H1 (cell line): Measurements from ENCODE around the gene ABCC6. TPM values are rescaled to one million over a fixed set of nuclear protein-coding genes. Genes with fewer than 3 reads are reported as not detected.
"Not testable (repeated sequence)": the region's sequence is repeated elsewhere in the genome, so short reads cannot be mapped to it uniquely, and the experiment has no call there.

Source experiments
- CTCF ChIA-PET: fragments of 300-600 bp; sonication (Branson Sonifier 250); formaldehyde crosslinking; loops from one replicate; lab custom pipeline; 2021; ENCODE audit not compliant: partially characterized antibody; lab: Charles Lee
- POLR2A ChIA-PET: fragments of 300-600 bp; sonication (Branson Sonifier 250); formaldehyde crosslinking; loops from one replicate; lab custom pipeline; 2021; ENCODE audit warnings: inconsistent platforms; ENCODE audit not compliant: partially characterized antibody; lab: Charles Lee
- DNase-seq, 2 experiments: peaks; one replicate each; pipeline versions ENCODE4 v3.0.0 to v3.0.0-alpha.2; 2010 to 2022; ENCODE audit warnings: low spot score in 2 of 2, low read depth in 1 of 2, mixed read lengths in 1 of 2
- FAIRE-seq: peaks from 2 replicates; lab custom pipeline; 2011; peaks lifted over from hg19 to GRCh38; lab: Jason Lieb, UNC
- H2AFZ ChIP-seq: 2 replicates; pipeline ENCODE4 v1.8.1; 2012; ENCODE audit warnings: low read length, inconsistent platforms
- H2AK5ac ChIP-seq: 2 replicates; pipeline ENCODE4 v1.6.1; 2013; ENCODE audit warnings: low read depth, low read length
- H2BK120ac ChIP-seq: replicated peaks from 2 replicates; pipeline ENCODE3; 2013; ENCODE audit warnings: low read depth, low read length, inconsistent platforms
- H2BK12ac ChIP-seq: 2 replicates; pipeline ENCODE4 v1.6.1; 2013; ENCODE audit warnings: low read depth, low read length
- H2BK15ac ChIP-seq: 2 replicates; pipeline ENCODE4 v1.6.1; 2013; ENCODE audit warnings: low read length
- H2BK20ac ChIP-seq: 2 replicates; pipeline ENCODE4 v1.6.1; 2013; ENCODE audit warnings: low read length
- H2BK5ac ChIP-seq: 2 replicates; pipeline ENCODE4 v1.6.1; 2013; ENCODE audit warnings: low read depth, low read length
- H3K14ac ChIP-seq: 2 replicates; pipeline ENCODE4 v1.6.1; 2013; ENCODE audit warnings: inconsistent platforms; ENCODE audit not compliant: insufficient read length
- H3K18ac ChIP-seq: 2 replicates; pipeline ENCODE4 v1.6.1; 2013; ENCODE audit warnings: low read length; ENCODE audit errors: extremely low read depth
- H3K23ac ChIP-seq: 2 replicates; pipeline ENCODE4 v1.6.1; 2013; ENCODE audit warnings: inconsistent platforms; ENCODE audit not compliant: insufficient read length
- H3K23me2 ChIP-seq: 2 replicates; pipeline ENCODE4 v1.6.1; 2013; ENCODE audit warnings: low read depth, low read length
- H3K27ac ChIP-seq: 2 replicates; pipeline ENCODE4 v1.6.1; 2011; ENCODE audit warnings: low read depth, low read length, inconsistent platforms
- H3K27me3 ChIP-seq, 4 experiments: replicated peaks in 1 of 4; 1 replicate in 1 of 4; 2 replicates in 3 of 4; pipeline versions ENCODE4 v1.6.1 to v1.8.1; 2011 to 2013; ENCODE audit warnings: low read length in 3 of 4, mild to moderate bottlenecking in 3 of 4, inconsistent platforms in 2 of 4, mixed read lengths in 2 of 4, moderate library complexity in 1 of 4; ENCODE audit not compliant: control insufficient read depth in 3 of 4, insufficient read depth in 3 of 4; ENCODE audit errors: extremely low read depth in 1 of 4
- H3K36me3 ChIP-seq, 4 experiments: 2 replicates each; pipeline versions ENCODE4 v1.6.1 to v1.8.1; 2011 to 2013; ENCODE audit warnings: mild to moderate bottlenecking in 4 of 4, low read length in 3 of 4, moderate library complexity in 2 of 4, control low read depth in 1 of 4, inconsistent platforms in 1 of 4; ENCODE audit not compliant: insufficient read depth in 4 of 4, control insufficient read depth in 2 of 4
- H3K4ac ChIP-seq: replicated peaks from 2 replicates; pipeline ENCODE3; 2013; ENCODE audit warnings: low read length, low read depth, mixed read lengths, inconsistent platforms; ENCODE audit not compliant: insufficient read length
- H3K4me1 ChIP-seq, 4 experiments: replicated peaks in 1 of 4; 1 replicate in 1 of 4; 2 replicates in 3 of 4; pipeline versions ENCODE4 v1.6.1 to v1.8.1; 2011 to 2013; ENCODE audit warnings: low read length in 3 of 4, inconsistent platforms in 2 of 4, mixed read lengths in 1 of 4; ENCODE audit not compliant: insufficient read depth in 4 of 4, control insufficient read depth in 3 of 4
- H3K4me2 ChIP-seq, 2 experiments: 2 replicates each; pipeline versions ENCODE4 v1.6.1 to v1.8.1; 2011 to 2013; ENCODE audit warnings: low read depth in 2 of 2, low read length in 2 of 2, control low read depth in 1 of 2, inconsistent platforms in 1 of 2, mild to moderate bottlenecking in 1 of 2; ENCODE audit not compliant: insufficient read depth in 1 of 2
- H3K4me3 ChIP-seq, 4 experiments: fragments of 200-600, 300-600 bp in 1 of 4; sonication (generic), shearing (Covaris generic), sonication (Bioruptor Twin) in 1 of 4; 2 replicates each; pipeline versions ENCODE4 v1.5.1 to v1.8.1; 2011 to 2016; ENCODE audit warnings: low read length in 4 of 4, low read depth in 3 of 4, control low read depth in 2 of 4, inconsistent platforms in 2 of 4, mild to moderate bottlenecking in 2 of 4, mixed read lengths in 1 of 4, moderate library complexity in 1 of 4; ENCODE audit not compliant: insufficient read depth in 2 of 4; ENCODE audit errors: extremely low read depth in 1 of 4
- H3K56ac ChIP-seq: replicated peaks from 2 replicates; pipeline ENCODE3; 2013; ENCODE audit warnings: low read depth, mild to moderate bottlenecking, mixed read lengths, low read length, inconsistent platforms; ENCODE audit not compliant: insufficient read length
- H3K79me1 ChIP-seq: 2 replicates; pipeline ENCODE4 v1.6.1; 2013; ENCODE audit warnings: low read depth, low read length, control low read depth
- H3K79me2 ChIP-seq, 2 experiments: 2 replicates each; pipeline versions ENCODE4 v1.6.1 to v1.8.1; 2012 to 2013; ENCODE audit warnings: low read length in 2 of 2, mild to moderate bottlenecking in 2 of 2, inconsistent platforms in 1 of 2; ENCODE audit not compliant: insufficient read depth in 2 of 2, control insufficient read depth in 1 of 2
- H3K9ac ChIP-seq, 4 experiments: replicated peaks in 1 of 4; 1 replicate in 1 of 4; 2 replicates in 3 of 4; pipeline versions ENCODE4 v1.6.1 to v1.8.1; 2011 to 2013; ENCODE audit warnings: low read depth in 3 of 4, low read length in 3 of 4, control low read depth in 2 of 4, mild to moderate bottlenecking in 2 of 4, moderate library complexity in 2 of 4, inconsistent platforms in 1 of 4; ENCODE audit errors: extremely low read depth in 1 of 4
- H3K9me3 ChIP-seq, 2 experiments: 2 replicates each; pipeline versions ENCODE4 v1.6.1 to v1.8.1; 2012 to 2013; ENCODE audit warnings: mild to moderate bottlenecking in 2 of 2, moderate library complexity in 2 of 2, control low read depth in 1 of 2, inconsistent platforms in 1 of 2, low read depth in 1 of 2, low read length in 1 of 2, mixed read lengths in 1 of 2; ENCODE audit not compliant: insufficient read depth in 2 of 2
- H4K20me1 ChIP-seq, 2 experiments: replicated peaks in 1 of 2; 2 replicates each; pipeline versions ENCODE3 to v1.8.1; 2011 to 2013; ENCODE audit warnings: inconsistent platforms in 2 of 2, low read length in 2 of 2, mild to moderate bottlenecking in 1 of 2; ENCODE audit not compliant: insufficient read depth in 2 of 2, control insufficient read depth in 1 of 2
- H4K5ac ChIP-seq: 2 replicates; pipeline ENCODE4 v1.6.1; 2013; ENCODE audit warnings: low read length, low read depth, mixed read lengths, inconsistent platforms; ENCODE audit not compliant: insufficient read length
- H4K8ac ChIP-seq: 2 replicates; pipeline ENCODE4 v1.8.0; 2013; ENCODE audit warnings: mild to moderate bottlenecking, moderate library complexity, low read length, inconsistent platforms; ENCODE audit not compliant: insufficient read depth; ENCODE audit errors: extremely low read depth
- H4K91ac ChIP-seq: replicated peaks from 2 replicates; pipeline ENCODE3; 2013; ENCODE audit warnings: low read length, mixed read lengths, inconsistent platforms; ENCODE audit not compliant: insufficient read length
- WGBS, 2 experiments: shearing (Covaris generic) in 1 of 2; methylation state at CpG; one replicate each; pipeline versions ENCODE4 v1.1.6 to v1.1.7; 2013 to 2015; ENCODE audit warnings: low lambda C conversion rate in 2 of 2, mixed read lengths in 2 of 2, inconsistent platforms in 1 of 2, low coverage in 1 of 2, missing lambda C conversion rate in 1 of 2; ENCODE audit not compliant: insufficient replicate concordance in 2 of 2, insufficient coverage in 1 of 2, insufficient read length in 1 of 2; ENCODE audit errors: extremely low coverage in 1 of 2, missing lambda C conversion rate in 1 of 2; 5-methylcytosine and 5-hydroxymethylcytosine counted together
- polyA plus RNA-seq, 7 experiments: library from polyadenylated mRNA; depleted of rRNA in 3 of 7; stranded (reverse) in 5 of 7; unstranded in 2 of 7; fragments of >200 nt in 5 of 7; fragments of 200-250 nt in 2 of 7; gene quantifications; 1 replicate in 5 of 7; 2 replicates in 1 of 7; 4 replicates in 1 of 7; pipeline versions ENCODE4 v1.2.1 to v1.2.3, GENCODE V29; 2011 to 2013; ENCODE audit warnings: missing spikeins in 2 of 7, mixed read lengths in 2 of 7
- total RNA-seq: library from RNA; stranded (reverse); fragmentation: NEBNext Ultra II Directional; extraction: Animal tissue kit (Norgen Biotek cat#: 25700); gene quantifications from 2 replicates; pipeline ENCODE4 v1.2.1, GENCODE V29; 2021

Gene ABCC6
- total and polyA plus RNA-seq, 2 of the 8 experiments (the other 6 are each of a cell fraction or from before 2014, with no cell fraction given) = 1.6 to 1.8 TPM

GRCh38 chr16:16208461-16208860 is 14.8 kb downstream of the ABCC6 start:
- 92% methylated on average over 11 of the region's 12 CpGs; no CpG with 5 or more reads in 1 of the 2 experiments for WGBS, 2 experiments
- CTCF ChIA-PET, FAIRE-seq: not testable (repeated sequence)

DNA sequence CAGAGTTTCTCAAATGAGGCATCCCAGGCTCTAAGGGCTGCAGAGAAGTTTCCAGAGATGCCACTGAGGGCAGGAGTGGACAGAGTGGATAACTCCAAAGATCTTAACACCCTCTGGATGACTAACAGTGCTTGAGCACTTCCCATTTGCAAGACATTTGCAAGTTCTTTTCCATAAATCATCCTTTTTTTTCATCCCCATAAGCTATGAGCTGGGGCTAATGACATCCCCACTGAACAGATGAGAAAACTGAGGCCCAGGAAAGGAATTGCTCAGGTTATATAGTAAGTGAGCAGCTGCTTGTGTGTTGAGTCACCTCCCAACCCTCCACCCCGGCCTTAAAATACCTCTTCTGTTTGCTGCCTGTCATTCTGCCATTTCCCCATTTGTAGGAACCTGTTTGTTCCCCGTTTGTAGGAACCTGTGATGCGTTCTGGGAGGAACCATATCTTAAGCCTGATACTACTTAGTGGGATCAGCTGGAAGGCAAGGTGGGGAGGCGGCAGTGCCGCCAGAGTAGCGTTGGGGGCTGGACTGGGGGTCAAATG is 15.4 kb downstream of the ABCC6 start:
- H4K8ac ChIP-seq, H3K4me2 ChIP-seq, H4K91ac ChIP-seq, H2BK20ac ChIP-seq, H3K18ac ChIP-seq, H3K56ac ChIP-seq, DNase-seq, H3K14ac ChIP-seq, H2BK12ac ChIP-seq, H3K79me2 ChIP-seq, H3K9ac ChIP-seq, H2AFZ ChIP-seq, H3K36me3 ChIP-seq, FAIRE-seq, H3K23me2 ChIP-seq, H3K27ac ChIP-seq, H3K27me3 ChIP-seq, H3K9me3 ChIP-seq, H3K4me1 ChIP-seq, H4K20me1 ChIP-seq, H3K79me1 ChIP-seq, H2BK15ac ChIP-seq, H2BK120ac ChIP-seq, H3K4ac ChIP-seq, CTCF ChIA-PET, H3K23ac ChIP-seq, H2AK5ac ChIP-seq, H3K4me3 ChIP-seq, H4K5ac ChIP-seq, H2BK5ac ChIP-seq, POLR2A ChIA-PET: not testable (repeated sequence)
- 97% methylated on average over 5 of the region's 6 CpGs; no CpG with 5 or more reads in 1 of the 2 experiments for WGBS, 2 experiments

More at GRCh38 chr16:16208461-16208860, 14.8 kb downstream of the ABCC6 start:
- not testable (repeated sequence) for H3K14ac ChIP-seq, H4K5ac ChIP-seq, H2BK120ac ChIP-seq, H3K27me3 ChIP-seq, H3K4ac ChIP-seq, H4K91ac ChIP-seq, H2AK5ac ChIP-seq, H3K18ac ChIP-seq, H3K4me1 ChIP-seq, H3K79me2 ChIP-seq, H3K56ac ChIP-seq, H4K8ac ChIP-seq, H3K27ac ChIP-seq, H2BK5ac ChIP-seq, DNase-seq, H2BK12ac ChIP-seq, H3K4me2 ChIP-seq, H2BK15ac ChIP-seq, H2BK20ac ChIP-seq, H4K20me1 ChIP-seq, H3K4me3 ChIP-seq, H3K9ac ChIP-seq, H3K9me3 ChIP-seq, H3K23ac ChIP-seq, H3K23me2 ChIP-seq, H3K36me3 ChIP-seq, H3K79me1 ChIP-seq, H2AFZ ChIP-seq
- POLR2A ChIA-PET = interaction anchor here (0.6 kb wide), 1 partner anchor 14 kb away, joined by 3 read pairs; no protein-coding TSS in a partner anchor
